Upper lobe of left lung (tissue), 4 donors: ENCODE measurements around the gene SAMD11.
"Not testable (repeated sequence)": the region's sequence is repeated elsewhere in the genome, so short reads cannot be mapped to it uniquely, and the experiment has no call there.

ENCODE experiments used
- POLR2A ChIP-seq, 4 donors: fragments of 450-650 bp; IDR thresholded peaks; one replicate each; pipeline ENCODE4 v1.5.1; 2016 to 2017; ENCODE audit warnings: antibody characterized with exemption in 4 of 4, mild to moderate bottlenecking in 2 of 4
- POLR2AphosphoS5 ChIP-seq, 2 donors: sonication (generic); formaldehyde crosslinking; IDR thresholded peaks; one replicate each; pipeline ENCODE4 v1.5.1; 2017; ENCODE audit warnings: antibody characterized with exemption in 2 of 2
- TF ChIP-seq, protein P1 (sequence below), 6 experiments: fragments of 450-650 bp in 4 of 6; fragments of 200-600 bp in 2 of 6; sonication (generic) in 2 of 6; IDR thresholded peaks; one replicate each; pipeline ENCODE4 v1.5.1; 2016 to 2019; ENCODE audit warnings: antibody characterized with exemption in 6 of 6

DNA sequence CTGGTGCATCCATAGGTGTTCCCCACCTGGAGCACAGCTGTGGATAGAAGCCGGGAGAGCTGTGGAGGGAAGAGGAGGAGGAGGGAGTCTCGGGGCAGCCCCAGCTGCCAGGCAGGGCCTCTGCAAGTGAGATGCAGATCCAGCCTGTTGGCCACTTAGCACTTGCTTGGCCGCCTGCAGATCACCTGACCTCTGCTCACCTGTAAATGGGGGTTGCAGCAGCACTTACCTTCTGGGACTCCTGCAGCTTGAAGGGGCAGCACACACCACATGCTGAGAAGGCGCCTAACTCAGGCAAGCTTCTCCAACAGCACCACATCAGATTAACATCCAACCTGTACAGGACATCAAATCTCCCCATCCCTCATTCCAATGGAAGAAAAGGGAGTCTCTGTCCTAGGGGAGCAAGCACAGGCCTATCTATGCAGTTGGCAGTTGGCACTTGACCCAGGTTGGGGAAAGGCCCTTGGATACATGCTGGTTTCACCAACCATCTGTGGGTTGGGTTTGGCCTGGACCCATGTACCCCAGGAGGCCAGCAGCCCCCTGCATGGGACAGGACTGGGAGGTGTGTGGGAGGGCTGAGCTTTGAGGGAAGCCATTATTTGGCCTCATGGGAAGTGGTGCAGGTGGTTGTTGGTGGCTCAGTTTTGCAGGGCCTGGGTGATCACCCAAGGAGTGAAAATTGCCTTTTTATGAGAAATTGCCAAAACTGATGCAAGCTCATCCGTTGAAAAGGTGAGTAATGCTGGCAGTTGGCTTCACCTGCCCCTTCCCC lies 46.3 kb upstream of the SAMD11 start:
- TF ChIP-seq, protein P1, sequence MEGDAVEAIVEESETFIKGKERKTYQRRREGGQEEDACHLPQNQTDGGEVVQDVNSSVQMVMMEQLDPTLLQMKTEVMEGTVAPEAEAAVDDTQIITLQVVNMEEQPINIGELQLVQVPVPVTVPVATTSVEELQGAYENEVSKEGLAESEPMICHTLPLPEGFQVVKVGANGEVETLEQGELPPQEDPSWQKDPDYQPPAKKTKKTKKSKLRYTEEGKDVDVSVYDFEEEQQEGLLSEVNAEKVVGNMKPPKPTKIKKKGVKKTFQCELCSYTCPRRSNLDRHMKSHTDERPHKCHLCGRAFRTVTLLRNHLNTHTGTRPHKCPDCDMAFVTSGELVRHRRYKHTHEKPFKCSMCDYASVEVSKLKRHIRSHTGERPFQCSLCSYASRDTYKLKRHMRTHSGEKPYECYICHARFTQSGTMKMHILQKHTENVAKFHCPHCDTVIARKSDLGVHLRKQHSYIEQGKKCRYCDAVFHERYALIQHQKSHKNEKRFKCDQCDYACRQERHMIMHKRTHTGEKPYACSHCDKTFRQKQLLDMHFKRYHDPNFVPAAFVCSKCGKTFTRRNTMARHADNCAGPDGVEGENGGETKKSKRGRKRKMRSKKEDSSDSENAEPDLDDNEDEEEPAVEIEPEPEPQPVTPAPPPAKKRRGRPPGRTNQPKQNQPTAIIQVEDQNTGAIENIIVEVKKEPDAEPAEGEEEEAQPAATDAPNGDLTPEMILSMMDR (IDR thresholded peaks at IDR 0.05) = not testable (repeated sequence)
- TF ChIP-seq POLR2AphosphoS5, POLR2A (IDR thresholded peaks at IDR 0.05): not testable (repeated sequence)
